ENCODE measurements around the gene MAD2L2.

Gene MAD2L2

DNA sequence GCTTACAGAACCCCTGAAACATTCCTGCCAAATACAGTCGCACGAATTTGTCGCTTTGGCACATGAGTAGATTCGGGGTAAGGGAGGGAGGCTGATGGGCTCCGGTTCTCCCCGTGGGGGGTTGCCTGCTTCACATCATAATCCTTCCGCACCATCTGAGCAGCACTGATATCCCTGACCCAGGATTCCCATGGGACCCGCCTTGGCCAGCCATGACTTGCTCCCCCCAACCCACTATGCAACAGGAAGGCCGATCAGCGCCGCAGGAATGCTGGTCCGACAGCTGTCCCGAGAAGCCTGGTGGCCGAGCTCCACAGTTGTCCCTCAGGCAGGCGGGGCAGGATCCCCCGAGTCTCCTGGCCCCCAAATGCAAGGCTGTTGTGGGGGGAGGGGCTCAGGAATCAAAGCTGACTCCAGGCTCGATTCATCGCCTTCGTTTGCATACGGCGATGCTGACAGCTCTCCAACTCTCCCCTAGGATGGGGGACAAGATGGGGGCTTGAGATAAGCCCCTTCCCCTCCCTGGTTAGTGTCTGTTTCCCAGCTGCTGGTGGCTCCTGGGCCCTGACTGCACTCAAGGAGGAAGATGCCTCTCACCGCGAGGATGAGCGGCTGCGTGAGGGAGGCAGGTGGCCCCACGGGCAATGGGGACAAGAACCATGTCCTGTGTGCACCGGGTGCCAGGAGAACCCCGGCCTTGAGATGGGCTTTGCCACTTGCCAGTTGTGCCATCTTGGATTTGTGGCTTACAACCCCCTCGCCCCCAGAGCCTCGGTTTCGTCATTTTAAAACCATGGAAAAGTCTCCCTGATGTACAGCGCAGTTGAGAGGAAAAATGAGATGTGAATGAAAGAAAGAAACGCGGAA lies 19.9 kb upstream of the MAD2L2 start:
- Histone ChIP-seq H3K4me2 (ENCODE audit: low read length) (no peak overlapping the region), H3K4me3 (ENCODE audit: low read depth, low read length, poor library complexity, severe bottlenecking) (no peak overlapping the region), H2AFZ (ENCODE audit: low read length) (no peak overlapping the region), H3K9me2 (ENCODE audit: low read depth, low read length) (no peaks in the 10 kb centered on the region), H3K9me3 (ENCODE audit: low read length) (no peaks in the 10 kb centered on the region), H3K27ac (ENCODE audit: low read depth, low read length, poor library complexity, severe bottlenecking) (no peak overlapping the region), H3K27me3 (ENCODE audit: insufficient read depth, low read length) (peaks cover 3% of the 10 kb centered on the region; the same call in 1 of the 2 replicates), H3K9ac (ENCODE audit: low read length) (no peak overlapping the region), H3K36me3 (ENCODE audit: insufficient read depth, low read length) (no peaks in the 10 kb centered on the region), H3K4me1 (ENCODE audit: insufficient read depth, low read length, severe bottlenecking) (no peaks in the 10 kb centered on the region), H3K79me2 (ENCODE audit: insufficient read depth, low read length) (no peaks in the 10 kb centered on the region), H3F3A (ENCODE audit: insufficient read depth, low read length) (no peaks in the 10 kb centered on the region), H4K20me1 (ENCODE audit: insufficient read depth, low read length) (no peaks in the 10 kb centered on the region)
- TF ChIP-seq EZH2 (IDR thresholded peaks at IDR 0.05; ENCODE audit: borderline replicate concordance, low read length), result no peak
- TF ChIP-seq, protein P1, sequence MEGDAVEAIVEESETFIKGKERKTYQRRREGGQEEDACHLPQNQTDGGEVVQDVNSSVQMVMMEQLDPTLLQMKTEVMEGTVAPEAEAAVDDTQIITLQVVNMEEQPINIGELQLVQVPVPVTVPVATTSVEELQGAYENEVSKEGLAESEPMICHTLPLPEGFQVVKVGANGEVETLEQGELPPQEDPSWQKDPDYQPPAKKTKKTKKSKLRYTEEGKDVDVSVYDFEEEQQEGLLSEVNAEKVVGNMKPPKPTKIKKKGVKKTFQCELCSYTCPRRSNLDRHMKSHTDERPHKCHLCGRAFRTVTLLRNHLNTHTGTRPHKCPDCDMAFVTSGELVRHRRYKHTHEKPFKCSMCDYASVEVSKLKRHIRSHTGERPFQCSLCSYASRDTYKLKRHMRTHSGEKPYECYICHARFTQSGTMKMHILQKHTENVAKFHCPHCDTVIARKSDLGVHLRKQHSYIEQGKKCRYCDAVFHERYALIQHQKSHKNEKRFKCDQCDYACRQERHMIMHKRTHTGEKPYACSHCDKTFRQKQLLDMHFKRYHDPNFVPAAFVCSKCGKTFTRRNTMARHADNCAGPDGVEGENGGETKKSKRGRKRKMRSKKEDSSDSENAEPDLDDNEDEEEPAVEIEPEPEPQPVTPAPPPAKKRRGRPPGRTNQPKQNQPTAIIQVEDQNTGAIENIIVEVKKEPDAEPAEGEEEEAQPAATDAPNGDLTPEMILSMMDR (IDR thresholded peaks at IDR 0.05; ENCODE audit: low read length), result no peak

DNA sequence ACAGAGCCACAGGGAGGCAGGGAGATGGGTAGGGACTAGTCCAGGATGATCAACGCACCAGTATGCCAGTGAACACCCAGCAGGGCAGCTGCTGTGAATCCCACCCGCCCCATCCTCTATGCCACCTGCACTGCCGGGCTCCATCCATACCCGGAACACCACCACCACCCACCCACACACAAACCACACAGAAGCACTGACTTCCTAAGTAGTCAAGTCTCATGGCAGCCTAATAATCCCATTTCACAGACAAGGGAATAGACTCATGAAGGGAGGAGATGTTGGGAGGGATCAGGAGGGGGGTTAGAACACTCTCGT lies 16.9 kb upstream of the MAD2L2 start:
- H3K79me2 ChIP-seq (ENCODE audit: insufficient read depth, low read length), result no peaks in the 10 kb centered on the region
- no peak overlapping the region for H3K27ac ChIP-seq (ENCODE audit: low read depth, low read length, poor library complexity, severe bottlenecking)
- H3K27me3 ChIP-seq (ENCODE audit: insufficient read depth, low read length), result peaks cover 3% of the 10 kb centered on the region; the same call in 1 of the 2 replicates
- H3K9me2 ChIP-seq (ENCODE audit: low read depth, low read length), result no peaks in the 10 kb centered on the region
- no peaks in the 10 kb centered on the region for H3K36me3 ChIP-seq (ENCODE audit: insufficient read depth, low read length)
- no peak overlapping the region for H2AFZ ChIP-seq (ENCODE audit: low read length)
- no peak overlapping the region for H3K4me2 ChIP-seq (ENCODE audit: low read length)
- no peak for TF ChIP-seq EZH2 (IDR thresholded peaks at IDR 0.05; ENCODE audit: borderline replicate concordance, low read length)
- TF ChIP-seq, protein P1 (IDR thresholded peaks at IDR 0.05; ENCODE audit: low read length), result no peak
- H4K20me1 ChIP-seq (ENCODE audit: insufficient read depth, low read length), result no peaks in the 10 kb centered on the region
- no peaks in the 10 kb centered on the region for H3K9me3 ChIP-seq (ENCODE audit: low read length)
- no peak overlapping the region for H3K4me3 ChIP-seq (ENCODE audit: low read depth, low read length, poor library complexity, severe bottlenecking)
- no peaks in the 10 kb centered on the region for H3K4me1 ChIP-seq (ENCODE audit: insufficient read depth, low read length, severe bottlenecking)
- H3F3A ChIP-seq (ENCODE audit: insufficient read depth, low read length), result no peaks in the 10 kb centered on the region
- H3K9ac ChIP-seq (ENCODE audit: low read length), result no peak overlapping the region

- TF ChIP-seq, protein P1 (IDR thresholded peaks at IDR 0.05; ENCODE audit: low read length), result no peak
- TF ChIP-seq EZH2 (IDR thresholded peaks at IDR 0.05; ENCODE audit: borderline replicate concordance, low read length), result no peak
- Histone ChIP-seq H3K27ac (ENCODE audit: low read depth, low read length, poor library complexity, severe bottlenecking) (no peak overlapping the region), H3K4me2 (ENCODE audit: low read length) (no peak overlapping the region), H3K9me2 (ENCODE audit: low read depth, low read length) (no peaks in the 10 kb centered on the region), H3K27me3 (ENCODE audit: insufficient read depth, low read length) (peaks cover 3% of the 10 kb centered on the region; the same call in 1 of the 2 replicates), H3K4me1 (ENCODE audit: insufficient read depth, low read length, severe bottlenecking) (no peaks in the 10 kb centered on the region), H3K9ac (ENCODE audit: low read length) (no peak overlapping the region), H3F3A (ENCODE audit: insufficient read depth, low read length) (no peaks in the 10 kb centered on the region), H3K79me2 (ENCODE audit: insufficient read depth, low read length) (no peaks in the 10 kb centered on the region), H2AFZ (ENCODE audit: low read length) (no peak overlapping the region), H4K20me1 (ENCODE audit: insufficient read depth, low read length) (no peaks in the 10 kb centered on the region), H3K9me3 (ENCODE audit: low read length) (no peaks in the 10 kb centered on the region), H3K36me3 (ENCODE audit: insufficient read depth, low read length) (no peaks in the 10 kb centered on the region), H3K4me3 (ENCODE audit: low read depth, low read length, poor library complexity, severe bottlenecking) (no peak overlapping the region)
These were observed 16.4 kb upstream of the MAD2L2 start for GRCh38 chr1:11697188-11697892.

All from OCI-LY1 (cell line).